Chondrocyte (in vitro differentiated cells): ENCODE data around the gene ARHGAP42. TPM values are rescaled to one million over a fixed set of nuclear protein-coding genes. Genes with fewer than 3 reads are reported as not detected.

ENCODE experiments used
- DNase-seq: peaks from one replicate; pipeline ENCODE4 v3.0.0; 2021; ENCODE audit warnings: mixed read lengths, low spot score
- H3K27ac Mint-ChIP-seq: one replicate; pipeline ENCODE4 v1.8.0; 2021; ENCODE audit warnings: mild to moderate bottlenecking, moderate library complexity, mixed read lengths; ENCODE audit not compliant: unreplicated experiment
- H3K27me3 Mint-ChIP-seq: 2 replicates; pipeline ENCODE4 v1.8.0; 2021; ENCODE audit warnings: low read depth, mixed read lengths
- H3K36me3 Mint-ChIP-seq: 2 replicates; pipeline ENCODE4 v1.8.0; 2021; ENCODE audit warnings: low read depth, mixed read lengths
- H3K4me1 Mint-ChIP-seq: 2 replicates; pipeline ENCODE4 v1.8.0; 2021; ENCODE audit warnings: low read depth, mild to moderate bottlenecking, mixed read lengths
- H3K4me3 Mint-ChIP-seq: one replicate; pipeline ENCODE4 v1.8.0; 2021; ENCODE audit warnings: mild to moderate bottlenecking, moderate library complexity, mixed read lengths; ENCODE audit not compliant: unreplicated experiment
- H3K9me3 Mint-ChIP-seq: 2 replicates; pipeline ENCODE4 v1.8.0; 2021; ENCODE audit warnings: low read depth, mixed read lengths
- CTCF ChIP-seq: fragments of 200-600 bp; sonication (generic); IDR thresholded peaks from 2 replicates; pipeline ENCODE4 v1.5.0; 2021; ENCODE audit warnings: antibody characterized with exemption, mild to moderate bottlenecking, moderate library complexity
- total RNA-seq: library from RNA; stranded (reverse); gene quantifications from 3 replicates; pipeline ENCODE4 v1.2.1, GENCODE V29; 2021

The ARHGAP42 gene
- total RNA-seq, 1 donor from 2014 or later, result 16.1 TPM

GRCh38 chr11:100777103-100777502, 90.0 kb downstream of the ARHGAP42 start:
- H3K36me3 Mint-ChIP-seq, result peaks cover 3% of the 10 kb centered on the region
- peaks cover 5% of the 10 kb centered on the region for H3K4me1 Mint-ChIP-seq
- no peak for DNase-seq
- no peak overlapping the region for H3K4me3 Mint-ChIP-seq
- no peaks in the 10 kb centered on the region for H3K27me3 Mint-ChIP-seq
- no peak overlapping the region for H3K27ac Mint-ChIP-seq
- no peak for TF ChIP-seq CTCF
- H3K9me3 Mint-ChIP-seq, result no peaks in the 10 kb centered on the region

DNA sequence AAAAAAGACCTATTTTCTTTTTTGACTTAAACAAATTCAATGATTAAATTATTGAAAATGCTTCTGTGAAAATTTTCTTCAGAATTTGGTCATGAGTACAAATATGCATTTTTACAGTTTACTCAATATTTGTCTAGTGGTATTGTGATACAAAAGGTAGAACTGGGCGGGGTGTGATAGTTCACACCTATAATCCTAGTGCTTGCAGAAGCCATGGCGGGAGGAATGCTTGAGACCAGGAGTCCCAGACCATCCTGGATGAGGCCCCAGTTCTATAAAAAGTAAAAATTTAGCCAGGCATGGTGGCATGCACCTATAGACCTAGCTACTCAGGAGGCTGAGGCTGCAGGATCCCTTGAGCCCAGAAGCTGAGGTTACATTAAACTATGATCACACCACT, 90.6 kb downstream of the ARHGAP42 start:
- Mint-ChIP-seq H3K27ac (no peak overlapping the region), H3K4me1 (peaks cover 5% of the 10 kb centered on the region), H3K9me3 (no peaks in the 10 kb centered on the region), H3K27me3 (no peaks in the 10 kb centered on the region), H3K4me3 (no peak overlapping the region), H3K36me3 (peaks cover 3% of the 10 kb centered on the region)
- no peak for TF ChIP-seq CTCF
- no peak for DNase-seq

DNA sequence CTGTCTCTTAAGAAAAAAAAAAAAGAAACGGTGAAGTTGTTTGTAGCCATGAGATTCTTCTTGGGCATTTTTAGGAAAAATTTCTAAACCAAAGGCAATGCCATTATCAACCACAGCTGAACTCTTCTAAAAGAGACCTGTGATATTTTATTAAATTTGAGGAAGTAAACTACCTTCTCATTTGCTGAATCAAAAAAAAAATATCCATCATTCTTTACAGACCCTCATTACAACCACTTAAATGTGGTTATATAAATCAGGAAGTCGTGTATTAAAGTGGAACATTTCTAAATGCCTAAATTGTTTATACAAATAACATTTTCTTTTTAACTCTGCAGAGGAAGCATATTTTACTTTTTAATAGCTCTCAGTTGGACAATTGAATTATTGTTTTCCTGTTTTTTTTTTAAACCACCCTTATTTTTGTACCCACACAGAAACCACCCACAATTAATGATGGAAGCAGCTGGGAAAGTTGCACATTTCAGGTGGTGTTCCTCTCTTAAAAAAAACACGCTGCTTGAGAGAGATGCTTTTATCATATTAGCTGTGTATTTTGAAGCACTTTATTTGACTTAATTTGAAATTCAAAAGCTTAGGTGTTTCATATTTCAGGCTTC, 91.2 kb downstream of the ARHGAP42 start:
- Mint-ChIP-seq H3K36me3 (peaks cover 3% of the 10 kb centered on the region), H3K4me3 (no peak overlapping the region), H3K9me3 (no peaks in the 10 kb centered on the region), H3K27me3 (no peaks in the 10 kb centered on the region), H3K27ac (no peak overlapping the region), H3K4me1 (peaks cover 5% of the 10 kb centered on the region)
- TF ChIP-seq CTCF, result no peak
- DNase-seq, result no peak

- H3K27me3 Mint-ChIP-seq, result no peaks in the 10 kb centered on the region
- H3K9me3 Mint-ChIP-seq, result no peaks in the 10 kb centered on the region
- TF ChIP-seq CTCF, result no peak
- no peak for DNase-seq
- H3K4me3 Mint-ChIP-seq, result no peak overlapping the region
- no peaks in the 10 kb centered on the region for H3K36me3 Mint-ChIP-seq
- H3K27ac Mint-ChIP-seq, result no peak overlapping the region
- H3K4me1 Mint-ChIP-seq, result peaks cover 5% of the 10 kb centered on the region
These were observed 93.4 kb downstream of the ARHGAP42 start for GRCh38 chr11:100780470-100780869.

- no peaks in the 10 kb centered on the region for H3K27me3 Mint-ChIP-seq
- DNase-seq, result no peak
- no peaks in the 10 kb centered on the region for H3K9me3 Mint-ChIP-seq
- H3K4me3 Mint-ChIP-seq, result no peak overlapping the region
- H3K36me3 Mint-ChIP-seq, result no peaks in the 10 kb centered on the region
- TF ChIP-seq CTCF, result no peak
- H3K4me1 Mint-ChIP-seq, result peaks cover 15% of the 10 kb centered on the region
- H3K27ac Mint-ChIP-seq, result no peak overlapping the region
These were observed 98.3 kb downstream of the ARHGAP42 start for GRCh38 chr11:100785148-100785983.
